HCT116 (cell line): Measurements from ENCODE around the gene ZBTB17.
A peak's percentile ranks its signal among the peaks of the same experiment; 100 is the strongest.

ENCODE experiments used
- EZH2phosphoT487 ChIP-seq: fragments of 200-600 bp; IDR thresholded peaks from 2 replicates; pipeline ENCODE4 v1.6.1; 2018; ENCODE audit warnings: antibody characterized with exemption, borderline replicate concordance
- POLR2A ChIP-seq: IDR thresholded peaks from 2 replicates; pipeline ENCODE4 v1.7.0; 2011; ENCODE audit warnings: borderline replicate concordance; ENCODE audit not compliant: insufficient read depth, insufficient read length; ENCODE audit errors: extremely low read depth
- TCF7L2 ChIP-seq: IDR thresholded peaks from 2 replicates; pipeline ENCODE4 v1.7.0; 2011; ENCODE audit warnings: borderline replicate concordance, inconsistent platforms; ENCODE audit not compliant: insufficient read depth, insufficient read length; ENCODE audit errors: extremely low read depth
- YY1 ChIP-seq: IDR thresholded peaks from 2 replicates; pipeline ENCODE4 v1.6.1; 2011; ENCODE audit warnings: low read length, low read depth, moderate library complexity, mild to moderate bottlenecking; ENCODE audit not compliant: insufficient replicate concordance; ENCODE audit errors: extremely low read depth
- ZNF274 ChIP-seq: fragments of 200-500 bp; sonication (Bioruptor generic); IDR thresholded peaks from 2 replicates; pipeline ENCODE4 v1.6.1; 2014; ENCODE audit warnings: mild to moderate bottlenecking, low read depth, low read length, inconsistent platforms
- TF ChIP-seq, protein P1 (sequence below), 3 experiments: fragments of 200-600 bp in 1 of 3; sonication (generic) in 1 of 3; IDR thresholded peaks in 2 of 3; conservative IDR thresholded peaks in 1 of 3; 2 replicates each; pipeline ENCODE4 v1.5.1; 2012 to 2017; ENCODE audit warnings: low read depth in 2 of 3, low read length in 2 of 3, antibody characterized with exemption in 1 of 3, borderline replicate concordance in 1 of 3, control low read depth in 1 of 3, mild to moderate bottlenecking in 1 of 3, mixed read lengths in 1 of 3, mixed run types in 1 of 3, moderate library complexity in 1 of 3; ENCODE audit not compliant: insufficient read depth in 1 of 3
- TF ChIP-seq, protein P2 (sequence below): IDR thresholded peaks from 2 replicates; pipeline ENCODE4 v1.6.1; 2012
- TF ChIP-seq, protein P3 (sequence below): IDR thresholded peaks from 2 replicates; pipeline ENCODE4 v1.6.1; 2012

DNA sequence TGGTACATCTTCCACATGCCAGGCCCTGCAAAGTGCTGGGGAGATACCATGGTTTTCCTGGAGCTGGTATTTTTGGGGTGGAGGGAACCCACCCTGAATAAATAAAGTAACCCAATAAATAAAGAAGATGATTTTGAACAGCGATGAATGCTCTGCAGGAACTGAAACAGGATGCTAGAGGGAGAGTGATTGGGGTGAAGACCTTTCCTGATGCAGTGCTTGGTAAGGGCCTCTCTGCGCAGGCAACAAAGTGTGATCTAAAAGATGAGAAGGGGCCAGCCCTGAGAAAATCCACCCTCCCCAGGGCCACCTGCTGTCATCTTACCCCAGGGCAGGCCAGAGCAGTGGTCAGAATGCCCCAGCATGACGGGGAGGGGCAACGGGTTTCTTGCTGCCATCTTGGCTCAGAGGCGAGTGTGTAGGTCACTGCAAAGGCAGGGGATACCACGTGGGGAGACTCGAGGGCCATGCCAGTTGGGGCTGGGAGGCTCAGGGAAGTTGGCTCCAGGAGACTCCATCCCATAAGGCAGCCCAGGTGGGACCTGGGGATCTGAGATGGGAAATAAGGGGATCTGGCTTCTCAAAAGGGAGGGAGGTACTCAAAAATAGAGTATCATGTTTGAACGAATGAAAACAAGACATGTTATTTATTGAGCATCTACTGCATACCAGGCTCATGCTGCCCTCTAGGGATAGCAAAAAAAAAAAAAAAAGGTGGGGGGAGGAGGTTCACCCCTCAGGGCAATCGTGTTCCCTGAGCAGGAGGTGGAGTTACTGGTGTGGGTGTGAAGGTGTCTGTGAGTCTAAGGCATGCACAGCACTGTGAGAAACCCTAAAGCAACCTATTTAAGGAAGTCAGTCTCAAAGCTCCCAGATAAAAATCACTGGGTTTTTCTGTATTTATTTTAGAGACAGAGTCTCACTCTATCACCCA, 30.9 kb upstream of the ZBTB17 start:
- TF ChIP-seq TCF7L2 (no peak), EZH2phosphoT487 (no peak), POLR2A (no peak), ZNF274 (no peak), YY1 (no peak)
- TF ChIP-seq, protein P1, sequence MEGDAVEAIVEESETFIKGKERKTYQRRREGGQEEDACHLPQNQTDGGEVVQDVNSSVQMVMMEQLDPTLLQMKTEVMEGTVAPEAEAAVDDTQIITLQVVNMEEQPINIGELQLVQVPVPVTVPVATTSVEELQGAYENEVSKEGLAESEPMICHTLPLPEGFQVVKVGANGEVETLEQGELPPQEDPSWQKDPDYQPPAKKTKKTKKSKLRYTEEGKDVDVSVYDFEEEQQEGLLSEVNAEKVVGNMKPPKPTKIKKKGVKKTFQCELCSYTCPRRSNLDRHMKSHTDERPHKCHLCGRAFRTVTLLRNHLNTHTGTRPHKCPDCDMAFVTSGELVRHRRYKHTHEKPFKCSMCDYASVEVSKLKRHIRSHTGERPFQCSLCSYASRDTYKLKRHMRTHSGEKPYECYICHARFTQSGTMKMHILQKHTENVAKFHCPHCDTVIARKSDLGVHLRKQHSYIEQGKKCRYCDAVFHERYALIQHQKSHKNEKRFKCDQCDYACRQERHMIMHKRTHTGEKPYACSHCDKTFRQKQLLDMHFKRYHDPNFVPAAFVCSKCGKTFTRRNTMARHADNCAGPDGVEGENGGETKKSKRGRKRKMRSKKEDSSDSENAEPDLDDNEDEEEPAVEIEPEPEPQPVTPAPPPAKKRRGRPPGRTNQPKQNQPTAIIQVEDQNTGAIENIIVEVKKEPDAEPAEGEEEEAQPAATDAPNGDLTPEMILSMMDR (IDR thresholded peaks at IDR 0.05 in 2 of 3, conservative IDR thresholded peaks at IDR 0.05 in 1 of 3; ENCODE audit: borderline replicate concordance in 1 of 3, insufficient read depth in 1 of 3, low read depth in 2 of 3, low read length in 2 of 3), result peak; percentile 20 to 45 (median 44); a peak in 4 of 6 replicates
- TF ChIP-seq, protein P2, sequence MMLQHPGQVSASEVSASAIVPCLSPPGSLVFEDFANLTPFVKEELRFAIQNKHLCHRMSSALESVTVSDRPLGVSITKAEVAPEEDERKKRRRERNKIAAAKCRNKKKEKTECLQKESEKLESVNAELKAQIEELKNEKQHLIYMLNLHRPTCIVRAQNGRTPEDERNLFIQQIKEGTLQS, result no peak
- TF ChIP-seq, protein P3, sequence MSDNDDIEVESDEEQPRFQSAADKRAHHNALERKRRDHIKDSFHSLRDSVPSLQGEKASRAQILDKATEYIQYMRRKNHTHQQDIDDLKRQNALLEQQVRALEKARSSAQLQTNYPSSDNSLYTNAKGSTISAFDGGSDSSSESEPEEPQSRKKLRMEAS, result no peak
